ENCODE measurements around the gene PARD3B.

Gene PARD3B

GRCh38 chr2:204706939-204707338 is 161.7 kb downstream of the PARD3B start:
- DNase-seq (ENCODE audit: low spot score): no peak

DNA sequence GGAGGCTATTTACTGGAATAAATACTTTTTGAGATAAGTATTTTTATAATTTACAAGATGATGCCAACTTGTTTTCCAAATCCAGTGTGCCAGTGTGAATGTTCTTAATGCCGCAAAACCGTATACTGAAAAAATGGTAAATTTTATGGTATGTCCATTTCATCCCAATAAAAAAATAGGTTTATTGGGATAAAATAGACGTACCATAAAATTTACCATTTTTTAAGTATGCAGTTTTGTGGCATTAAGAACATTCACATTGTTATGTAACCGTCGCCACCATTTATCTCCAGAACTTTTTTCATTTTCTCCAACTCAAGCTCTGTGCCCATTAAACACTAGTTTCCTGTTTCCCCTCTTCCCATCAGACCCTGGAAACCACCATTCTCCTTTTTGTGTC is 167.9 kb downstream of the PARD3B start:
- no peak for DNase-seq (ENCODE audit: low spot score)

- DNase-seq (ENCODE audit: low spot score): no peak
Observed at GRCh38 chr2:204715361-204715760, 170.1 kb downstream of the PARD3B start.

- DNase-seq (ENCODE audit: low spot score): no peak
Observed at GRCh38 chr2:204717591-204717990, 172.3 kb downstream of the PARD3B start.

GRCh38 chr2:204718607-204719006 is 173.3 kb downstream of the PARD3B start:
- no peak for DNase-seq (ENCODE audit: low spot score)

DNA sequence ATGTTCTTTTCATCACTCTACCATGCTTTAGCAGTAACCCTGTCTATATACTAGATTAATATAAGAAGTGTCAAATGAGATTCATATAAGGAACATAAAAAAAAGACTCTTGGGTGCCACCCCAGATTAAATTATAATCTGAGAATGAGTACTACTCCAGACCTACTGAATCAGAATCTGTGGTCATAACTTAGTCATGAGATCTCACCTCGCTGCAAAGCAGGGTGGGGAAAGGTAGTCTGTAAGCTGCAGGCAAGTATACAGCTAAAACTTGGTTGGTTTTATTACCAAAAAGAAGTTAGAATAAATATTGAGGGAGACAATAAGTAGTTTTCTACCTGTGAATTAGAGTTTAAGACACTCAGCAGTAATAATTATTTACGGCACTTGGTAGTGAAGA is 175.6 kb downstream of the PARD3B start:
- no peak for DNase-seq (ENCODE audit: low spot score)

- no peak for DNase-seq (ENCODE audit: low spot score)
Observed at GRCh38 chr2:204722207-204722606, 176.9 kb downstream of the PARD3B start.

DNA sequence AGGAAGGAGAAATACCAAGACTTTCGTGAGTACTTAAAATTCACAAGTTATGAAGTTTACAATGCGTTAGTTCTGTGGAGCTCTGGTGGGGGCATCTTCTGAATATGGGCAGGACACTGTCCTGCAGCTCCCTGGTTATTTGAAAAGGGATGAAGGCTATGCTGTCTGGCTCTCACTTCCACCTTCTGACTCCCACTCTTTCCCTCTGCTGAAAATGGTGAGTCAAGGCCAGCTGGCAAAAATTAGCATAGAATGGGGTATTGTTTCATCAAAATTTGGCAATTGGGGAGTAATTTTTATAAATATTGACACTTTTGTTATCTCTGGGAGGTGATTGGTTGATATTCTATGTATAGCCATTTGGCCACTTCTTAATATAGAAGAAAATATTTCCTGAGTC is 177.4 kb downstream of the PARD3B start:
- no peak for DNase-seq (ENCODE audit: low spot score)

DNA sequence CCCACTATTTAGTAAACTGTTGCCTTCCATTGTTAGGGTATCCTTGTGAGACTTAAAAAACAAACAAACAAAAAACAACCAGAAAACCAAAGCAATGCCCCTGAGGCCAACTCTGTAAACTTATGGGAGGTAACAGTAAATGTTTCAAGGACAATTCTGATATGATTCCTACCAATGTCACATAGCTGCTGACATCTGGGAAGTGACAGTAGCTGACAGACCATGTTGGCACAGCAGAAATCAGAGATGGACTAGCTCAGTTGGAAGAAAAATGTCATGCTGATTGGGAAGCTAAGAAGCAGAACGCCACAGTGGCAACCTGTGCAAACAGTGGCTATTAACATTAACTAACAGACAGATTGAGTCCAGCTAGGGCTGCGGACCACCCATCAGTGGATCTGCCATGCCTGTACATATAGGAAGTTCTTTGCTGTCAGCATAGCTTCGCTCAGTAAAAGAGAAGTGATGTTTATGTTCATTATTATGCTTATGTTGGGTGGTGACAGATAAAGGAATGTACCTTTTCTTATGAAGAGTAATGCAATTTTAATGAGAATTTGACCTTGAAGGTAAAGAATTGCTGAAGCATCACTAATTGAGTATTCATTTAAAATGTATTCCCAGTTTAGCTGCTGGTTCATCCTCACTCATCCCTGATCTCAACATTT is 180.6 kb downstream of the PARD3B start:
- DNase-seq (ENCODE audit: low spot score): no peak

DNA sequence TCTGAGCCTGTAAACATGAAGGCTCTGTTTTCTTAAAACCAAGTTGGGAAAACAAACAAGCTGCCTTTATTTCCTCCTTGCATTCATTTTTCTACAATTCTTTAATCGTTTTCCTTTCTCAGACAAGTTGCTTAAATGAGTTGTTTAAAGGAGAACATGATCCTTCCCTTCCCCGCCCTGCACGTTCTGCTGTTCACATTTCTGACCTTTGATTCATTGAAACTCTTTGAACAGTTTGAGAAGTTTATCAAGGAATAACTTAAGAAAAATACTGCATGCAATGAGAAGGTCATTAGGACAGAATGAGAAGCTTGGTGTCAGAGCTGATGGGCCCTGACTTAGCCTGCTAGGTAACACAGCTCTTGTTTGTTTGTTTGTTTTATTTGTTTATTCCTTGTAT is 181.6 kb downstream of the PARD3B start:
- no peak for DNase-seq (ENCODE audit: low spot score)

DNA sequence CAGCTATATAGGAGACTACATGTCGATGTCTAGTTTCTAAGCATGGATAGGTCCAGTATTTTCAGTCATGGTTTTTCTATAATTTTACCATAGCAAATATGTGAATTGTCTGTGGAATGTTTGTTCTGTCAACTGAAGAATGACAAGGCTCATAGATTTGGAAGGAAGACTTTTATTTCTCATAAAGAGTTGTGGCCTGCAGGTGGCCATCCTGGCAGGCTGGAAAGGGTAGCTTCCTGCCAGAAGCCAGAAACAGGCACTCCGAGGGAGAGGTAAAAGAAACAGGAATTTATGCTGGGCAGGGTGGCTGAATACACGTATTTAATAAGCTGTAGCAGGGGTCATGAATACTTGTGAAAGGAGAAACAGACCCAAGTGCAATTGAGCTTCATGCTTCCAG is 182.1 kb downstream of the PARD3B start:
- no peak for DNase-seq (ENCODE audit: low spot score)

GRCh38 chr2:204730603-204731002 is 185.3 kb downstream of the PARD3B start:
- no peak for DNase-seq (ENCODE audit: low spot score)

DNA sequence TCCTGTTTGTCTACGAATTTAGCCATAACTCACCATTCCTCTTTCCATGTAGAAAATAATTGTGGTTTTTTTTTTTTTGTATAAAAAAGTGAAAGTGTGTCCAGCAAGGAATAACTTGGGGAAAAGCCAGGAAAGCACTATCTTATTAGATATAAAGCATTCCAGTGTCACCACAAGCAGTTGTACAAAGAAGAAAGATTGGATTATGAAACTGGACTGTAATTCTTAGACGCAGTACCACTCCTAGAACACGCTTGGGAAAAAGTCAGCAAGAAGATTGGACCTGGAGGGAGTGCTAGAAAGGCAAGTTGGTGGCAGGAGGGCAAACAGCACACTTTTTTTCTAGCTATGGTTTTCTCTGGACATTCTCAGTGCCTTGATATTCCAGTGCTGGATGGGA is 186.7 kb downstream of the PARD3B start:
- DNase-seq (ENCODE audit: low spot score): no peak

- DNase-seq (ENCODE audit: low spot score): no peak
Observed at GRCh38 chr2:204737296-204737695, 192.0 kb downstream of the PARD3B start.

- DNase-seq (ENCODE audit: low spot score): no peak
Observed at GRCh38 chr2:204738721-204739120, 193.4 kb downstream of the PARD3B start.

DNA sequence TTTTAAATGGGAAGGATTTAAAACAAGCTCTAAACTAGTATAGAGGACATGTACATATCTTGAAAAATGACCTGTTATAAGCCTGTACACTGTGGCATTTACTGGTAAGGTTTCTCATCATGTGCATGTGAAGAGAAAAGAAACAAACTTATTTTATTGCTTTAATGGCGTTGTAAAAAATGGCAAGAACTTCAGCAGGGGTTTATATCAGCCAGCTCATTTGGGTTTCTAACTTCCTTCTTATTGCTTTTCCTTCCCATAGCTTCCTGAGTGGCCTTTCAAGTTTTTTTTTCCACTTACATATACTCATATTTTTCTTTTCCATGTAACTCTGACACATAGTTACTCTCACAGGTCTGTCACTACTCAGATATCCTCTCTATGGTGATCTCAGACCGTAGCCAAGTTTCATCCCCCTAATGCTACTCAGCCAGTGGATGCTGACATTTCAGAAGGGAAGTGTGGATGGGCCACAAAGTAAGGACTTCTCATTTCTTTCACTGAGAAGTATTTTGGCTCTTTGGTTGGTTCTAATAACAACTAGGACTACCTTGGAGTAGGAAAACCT is 198.2 kb downstream of the PARD3B start:
- no peak for DNase-seq (ENCODE audit: low spot score)

- DNase-seq (ENCODE audit: low spot score): no peak
Observed at GRCh38 chr2:204744506-204744905, 199.2 kb downstream of the PARD3B start.

GRCh38 chr2:204748286-204748685 is 203.0 kb downstream of the PARD3B start:
- DNase-seq (ENCODE audit: low spot score): no peak

- no peak for DNase-seq (ENCODE audit: low spot score)
Observed at GRCh38 chr2:204749319-204749718, 204.0 kb downstream of the PARD3B start.

GRCh38 chr2:204750389-204750788 is 205.1 kb downstream of the PARD3B start:
- DNase-seq (ENCODE audit: low spot score): no peak

- DNase-seq (ENCODE audit: low spot score): no peak
Observed at GRCh38 chr2:204751472-204751871, 206.2 kb downstream of the PARD3B start.

DNA sequence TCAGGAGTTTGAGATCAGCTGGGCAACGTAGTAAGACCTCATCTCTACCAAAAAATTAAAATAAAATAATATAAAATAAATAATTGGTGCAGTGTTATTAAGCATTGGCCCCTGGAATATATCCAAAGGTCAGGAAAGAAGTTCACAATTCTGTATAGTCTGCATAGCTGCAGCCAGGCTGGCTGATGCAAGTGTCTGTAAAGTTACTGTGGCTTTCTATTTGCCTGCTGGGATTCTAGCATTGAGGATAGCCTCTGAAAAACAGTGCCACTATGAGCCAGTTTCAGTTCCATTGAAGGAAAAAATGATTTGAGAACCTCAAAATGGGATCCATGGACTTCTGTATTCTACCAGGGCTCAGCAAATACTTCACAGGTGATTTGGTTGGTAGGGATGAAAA is 208.6 kb downstream of the PARD3B start:
- DNase-seq (ENCODE audit: low spot score): no peak

- no peak for DNase-seq (ENCODE audit: low spot score)
Observed at GRCh38 chr2:204754898-204755297, 209.6 kb downstream of the PARD3B start.

DNA sequence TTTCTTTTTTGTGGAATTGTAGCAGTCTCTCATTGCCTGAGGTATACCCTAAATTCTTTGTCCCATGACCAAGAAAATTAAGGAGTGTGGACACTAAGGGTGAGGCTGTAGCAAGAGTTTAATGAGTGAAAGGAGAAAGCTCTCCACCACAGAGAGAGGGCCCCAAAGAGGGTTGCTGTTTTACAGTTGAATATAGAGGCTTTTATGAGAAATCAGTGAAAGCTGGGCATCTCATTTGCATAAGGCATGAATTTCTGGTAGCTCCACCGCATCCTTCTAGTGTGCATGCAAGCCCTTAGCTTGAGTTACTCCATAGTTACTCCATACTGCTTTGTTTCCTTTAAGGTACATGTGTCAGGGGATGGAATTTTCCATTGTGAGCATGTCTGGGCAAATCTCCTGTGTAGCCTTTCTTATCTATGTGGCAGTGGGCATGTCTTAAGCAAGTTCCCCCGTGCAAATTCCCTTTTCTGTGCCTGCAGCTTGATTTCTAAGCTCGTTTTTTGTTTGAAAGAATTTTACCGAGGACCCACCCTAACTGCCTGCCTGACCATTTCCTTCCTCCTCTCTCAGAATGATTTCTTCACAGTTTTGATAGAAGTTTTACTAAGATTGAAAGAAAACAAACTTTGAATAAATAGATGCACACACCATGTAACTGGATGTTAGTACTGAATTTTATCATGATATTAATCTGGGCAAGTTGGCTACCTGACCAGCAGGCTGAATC is 218.9 kb downstream of the PARD3B start:
- DNase-seq (ENCODE audit: low spot score): no peak

Measured in ecto neural progenitor cell (in vitro differentiated cells).